Ecto neural progenitor cell (in vitro differentiated cells): ENCODE measurements around the gene TRAT1.
A peak's percentile ranks its signal among the peaks of the same experiment; 100 is the strongest.
"Not testable (repeated sequence)": the region's sequence is repeated elsewhere in the genome, so short reads cannot be mapped to it uniquely, and the experiment has no call there.

Experiments used
- DNase-seq: peaks from one replicate; pipeline ENCODE4 v3.0.0-alpha.2; 2018; ENCODE audit warnings: low spot score

Gene TRAT1

GRCh38 chr3:108822123-108822897 lies at the start of gene TRAT1:
Gene TRAT1, plus strand, starts transcription at chr3:108822786. Its CDS starts 142 bp downstream, at chr3:108822928.
- DNase-seq: no peak

DNA sequence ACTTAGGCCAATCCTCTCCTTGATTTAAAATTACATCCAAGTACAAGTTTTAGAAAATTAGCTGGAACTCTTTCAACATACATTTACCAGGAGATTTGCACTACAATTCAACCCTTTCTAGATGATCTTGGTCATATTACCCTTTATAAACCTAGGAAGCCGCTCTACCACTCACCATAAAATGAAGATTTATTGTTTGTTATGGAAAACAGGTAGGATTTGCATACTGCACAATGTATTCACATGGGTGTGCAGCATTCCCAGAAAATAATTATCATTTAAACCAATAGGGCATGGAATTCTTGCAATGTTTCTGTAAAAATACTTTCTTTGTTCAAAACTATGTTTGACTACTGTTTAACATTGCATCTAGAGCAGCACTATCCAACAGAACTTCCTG lies 46.9 kb upstream of the TRAT1 start:
- DNase-seq: no peak

DNA sequence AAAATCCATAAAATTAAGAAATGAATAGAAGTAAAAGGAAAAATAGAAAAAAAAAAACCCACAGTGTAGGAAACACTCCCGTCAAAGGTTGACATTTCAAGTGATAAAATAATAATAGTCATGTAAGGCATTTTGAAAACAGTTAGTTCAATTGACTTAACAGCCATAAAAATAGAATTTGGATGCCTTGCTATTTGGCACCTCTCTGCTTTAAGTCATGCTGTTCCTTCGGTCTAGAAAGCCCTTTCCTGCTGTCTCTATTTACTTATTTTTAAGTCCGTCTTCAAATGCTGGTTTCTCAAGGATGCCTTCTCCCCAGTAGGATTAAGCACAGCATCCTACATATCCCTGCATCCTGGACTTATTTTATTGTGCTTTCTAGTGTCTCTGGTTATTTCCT lies 43.1 kb upstream of the TRAT1 start:
- DNase-seq: no peak

GRCh38 chr3:108780235-108780634 lies 42.4 kb upstream of the TRAT1 start:
- DNase-seq: no peak

GRCh38 chr3:108791473-108791872 lies 31.1 kb upstream of the TRAT1 start:
- DNase-seq: no peak

DNA sequence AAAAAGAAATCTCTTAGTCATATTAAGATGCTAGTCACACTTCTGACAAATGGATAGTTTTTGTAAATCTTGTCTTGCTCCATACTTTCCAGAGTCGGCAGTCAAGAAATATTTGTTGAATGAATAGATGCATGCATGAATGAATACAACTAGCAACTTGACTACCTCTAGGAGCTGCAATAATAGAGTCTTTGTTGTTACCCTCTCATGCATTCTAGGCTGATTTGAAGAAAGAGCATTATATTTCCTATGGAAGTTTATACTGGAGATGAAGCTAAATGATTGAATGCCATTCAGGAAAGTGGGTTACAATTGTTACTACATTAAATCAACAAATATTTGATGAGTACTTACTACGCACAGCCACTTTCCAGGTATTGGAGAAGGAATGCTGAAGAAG lies 18.1 kb upstream of the TRAT1 start:
- no peak for DNase-seq

DNA sequence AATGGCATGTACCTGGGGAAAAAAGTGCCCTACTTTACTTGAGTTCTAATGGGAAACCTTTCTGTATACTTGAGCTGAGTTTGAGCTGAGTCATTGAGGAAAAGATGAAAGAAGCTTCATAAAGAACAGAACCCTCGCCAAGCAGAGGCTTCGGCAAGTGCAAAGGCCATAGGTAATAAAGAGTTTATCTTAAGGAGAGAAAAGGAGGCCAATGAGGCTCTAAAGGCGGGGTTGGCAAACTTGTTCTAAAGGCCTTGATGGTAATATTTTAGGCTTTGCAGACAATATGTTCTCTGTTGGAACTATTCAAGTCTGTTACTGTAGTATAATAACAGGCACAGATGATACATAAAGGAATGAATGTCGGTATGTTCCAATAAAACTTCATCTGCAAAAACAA lies 17.6 kb upstream of the TRAT1 start:
- no peak for DNase-seq

- DNase-seq: no peak
These were observed 16.3 kb upstream of the TRAT1 start for GRCh38 chr3:108806316-108806715.

- DNase-seq: peak; percentile 55
These were observed 4.2 kb upstream of the TRAT1 start for GRCh38 chr3:108818404-108818803.

DNA sequence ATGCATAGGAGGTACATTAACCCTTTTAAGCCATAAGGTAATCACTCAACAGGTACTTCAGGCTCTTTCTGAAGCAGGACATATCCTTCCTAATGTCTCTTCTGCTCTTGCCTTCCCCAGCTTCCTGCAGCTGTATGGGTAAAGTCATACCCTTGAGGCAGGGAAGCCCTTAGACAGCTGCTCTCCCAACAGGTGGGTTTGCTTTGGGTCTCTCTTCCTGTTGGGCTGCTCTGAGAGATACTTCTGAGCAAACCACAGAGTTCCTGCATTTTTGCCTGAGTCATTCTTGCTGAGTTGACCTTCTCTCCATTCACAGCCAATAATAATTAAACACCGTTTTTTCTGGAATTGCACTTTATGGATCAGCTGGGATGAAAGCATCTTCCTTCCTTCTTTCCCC lies 2.0 kb upstream of the TRAT1 start:
- DNase-seq: no peak

GRCh38 chr3:108823227-108823626 lies 641 bp downstream of the TRAT1 start:
- DNase-seq: no peak

GRCh38 chr3:108823803-108824202 lies 1.2 kb downstream of the TRAT1 start:
- not testable (repeated sequence) for DNase-seq

DNA sequence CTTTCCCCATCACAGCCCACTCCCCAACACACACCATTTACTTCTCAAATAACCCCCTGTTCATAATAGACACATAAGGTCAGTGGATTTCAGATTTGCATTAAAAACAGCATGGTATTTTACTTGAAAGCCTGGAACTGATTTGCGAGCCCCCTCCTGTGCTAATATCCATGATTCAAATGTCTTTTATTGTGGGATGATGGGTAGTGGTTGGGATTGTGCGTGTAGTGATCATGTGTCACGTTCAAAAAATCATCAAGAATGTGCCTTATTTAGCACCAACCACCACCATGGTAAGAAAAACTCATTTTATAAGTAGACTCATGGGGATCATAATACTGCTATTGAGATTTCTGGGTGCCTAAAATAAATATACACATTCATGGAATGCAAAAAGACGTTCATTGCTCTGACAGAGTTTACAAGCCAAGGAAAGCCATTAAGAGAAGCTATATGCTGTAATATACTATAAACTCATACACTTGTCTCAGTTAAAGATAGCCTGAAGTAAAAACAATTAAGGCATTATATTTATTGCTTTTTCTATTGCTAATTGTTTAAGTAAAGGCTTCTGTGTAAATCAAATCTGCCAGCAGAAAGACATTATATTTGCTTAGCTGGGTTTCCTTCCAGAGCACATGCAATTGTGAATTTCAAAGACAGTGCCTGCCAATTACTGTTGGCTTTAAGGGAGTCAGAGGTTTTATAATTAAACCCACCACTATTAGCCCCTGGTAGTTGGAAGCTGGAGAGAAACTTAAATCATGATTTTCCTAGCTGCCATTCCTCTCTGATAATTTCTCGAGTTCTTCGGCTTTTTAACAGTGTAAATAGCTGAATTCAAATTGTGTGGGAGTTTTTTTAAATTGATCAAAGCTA lies 4.0 kb downstream of the TRAT1 start:
- DNase-seq: no peak

DNA sequence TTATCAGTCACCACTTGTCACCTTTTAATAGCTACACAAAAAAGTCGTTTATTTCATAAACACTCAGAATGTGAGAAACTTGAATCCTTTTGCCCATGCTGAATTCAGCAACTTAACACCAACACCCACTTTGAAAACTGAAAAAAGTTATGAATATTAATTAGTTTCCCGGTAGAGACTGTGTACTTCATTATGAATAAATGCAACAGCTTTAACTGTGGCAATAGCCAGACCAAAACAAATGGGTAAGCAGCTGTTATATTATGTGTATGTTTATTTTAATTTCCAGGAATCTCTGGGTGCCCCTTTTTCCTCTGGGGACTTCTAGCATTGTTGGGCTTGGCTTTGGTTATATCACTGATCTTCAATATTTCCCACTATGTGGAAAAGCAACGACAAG lies 7.8 kb downstream of the TRAT1 start:
- no peak for DNase-seq

- no peak for DNase-seq
These were observed 8.5 kb downstream of the TRAT1 start for GRCh38 chr3:108830991-108831614.

DNA sequence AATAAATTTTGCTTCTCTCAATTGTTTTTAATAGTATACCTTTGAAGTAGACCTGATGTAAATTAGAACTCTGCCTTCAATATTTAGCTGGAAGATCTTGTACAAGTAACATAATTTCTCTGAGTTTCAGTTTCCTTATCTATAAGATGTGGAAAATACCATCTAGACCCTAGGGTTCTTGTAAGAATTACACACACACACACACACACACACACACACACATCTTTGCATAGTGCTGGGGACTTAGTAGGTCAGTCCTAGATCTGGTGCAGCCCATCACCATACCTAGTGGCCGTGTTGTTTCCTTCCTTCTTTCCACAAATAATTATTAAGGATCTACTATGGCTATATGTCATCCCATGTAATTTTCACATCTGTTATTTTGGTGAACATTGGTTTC lies 11.0 kb downstream of the TRAT1 start:
- no peak for DNase-seq

GRCh38 chr3:108834551-108834950 lies 12.0 kb downstream of the TRAT1 start:
- no peak for DNase-seq

DNA sequence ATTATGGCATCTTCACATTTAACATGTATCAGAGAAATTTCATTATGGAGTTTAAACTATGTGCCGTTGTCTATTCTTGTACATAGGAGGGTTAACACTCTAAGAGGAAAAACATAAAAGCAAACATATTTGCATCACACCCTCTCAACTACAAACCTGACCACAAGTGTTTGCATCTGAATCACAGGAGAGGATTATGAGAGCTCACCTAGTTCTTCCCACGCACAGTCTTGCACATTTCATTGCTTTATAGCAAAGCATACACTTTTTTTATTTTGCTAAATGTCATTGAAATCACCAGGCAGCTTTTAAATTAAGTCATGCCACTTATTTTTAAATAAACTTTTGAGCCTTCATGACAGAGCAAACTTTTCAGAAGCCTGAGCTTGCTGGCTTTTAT lies 12.5 kb downstream of the TRAT1 start:
- no peak for DNase-seq

GRCh38 chr3:108838436-108838835 lies 15.8 kb downstream of the TRAT1 start:
- no peak for DNase-seq

DNA sequence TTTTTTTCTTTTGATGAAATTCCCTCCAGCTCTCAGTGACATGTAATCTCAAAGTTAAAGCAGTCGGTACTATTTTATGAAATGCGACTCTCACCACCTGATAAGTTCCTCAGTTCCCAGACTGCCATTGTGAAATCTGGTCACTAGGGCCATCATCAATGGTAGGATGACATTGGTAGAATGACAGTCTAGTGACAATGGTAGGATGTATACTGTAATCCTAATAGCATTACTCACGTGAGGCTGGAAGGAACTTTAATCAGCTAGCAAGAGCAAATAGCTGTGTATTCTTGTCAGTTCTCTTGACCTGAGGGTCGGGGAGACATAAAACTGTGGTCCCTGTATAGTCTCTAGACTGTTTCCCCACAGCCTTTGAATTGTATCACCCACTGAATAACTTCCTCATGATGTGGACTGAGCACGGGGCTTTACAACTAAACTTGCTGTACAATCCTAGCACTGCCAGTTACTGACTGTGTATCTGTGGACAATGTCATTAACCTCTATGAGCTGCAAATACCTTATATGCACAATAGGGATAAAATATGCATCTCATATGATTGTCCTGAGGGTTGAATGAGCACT lies 23.2 kb downstream of the TRAT1 start:
- no peak for DNase-seq

- DNase-seq: no peak
These were observed 24.6 kb downstream of the TRAT1 start for GRCh38 chr3:108847187-108847586.

GRCh38 chr3:108849075-108849474 lies 26.5 kb downstream of the TRAT1 start:
- DNase-seq: no peak
